Tibial nerve (tissue), 4 donors: ENCODE data around the gene FXYD7. TPM values are rescaled to one million over a fixed set of nuclear protein-coding genes. Genes with fewer than 3 reads are reported as not detected.
"Not testable (repeated sequence)": the region's sequence is repeated elsewhere in the genome, so short reads cannot be mapped to it uniquely, and the experiment has no call there.

ENCODE experiments used
- DNase-seq, 2 donors: peaks; one replicate each; pipeline ENCODE4 v3.0.0-alpha.2; 2019; ENCODE audit warnings: low spot score in 2 of 2
- H3K27ac ChIP-seq, 4 donors: fragments of 200-600 bp; sonication (generic) in 3 of 4; one replicate each; pipeline ENCODE4 v1.5.1; 2017 to 2019; ENCODE audit warnings: mild to moderate bottlenecking in 1 of 4
- H3K27me3 ChIP-seq, 2 donors: fragments of 200-600 bp; sonication (generic) in 1 of 2; one replicate each; pipeline versions ENCODE4 v1.5.1 to v1.6.0; 2017 to 2019
- H3K36me3 ChIP-seq, 3 donors: fragments of 200-600 bp; sonication (generic); one replicate each; pipeline ENCODE4 v1.5.1; 2018 to 2019
- H3K4me1 ChIP-seq, 4 donors: fragments of 200-600 bp; sonication (generic) in 3 of 4; one replicate each; pipeline ENCODE4 v1.5.1; 2017 to 2019
- H3K4me3 ChIP-seq, 4 donors: fragments of 200-600 bp; sonication (generic) in 3 of 4; one replicate each; pipeline ENCODE4 v1.5.1; 2017 to 2019; ENCODE audit warnings: mild to moderate bottlenecking in 1 of 4, moderate library complexity in 1 of 4
- H3K9me3 ChIP-seq, 4 donors: fragments of 200-600 bp; sonication (generic) in 3 of 4; one replicate each; pipeline ENCODE4 v1.5.1; 2017 to 2019
- CTCF ChIP-seq, 5 experiments: fragments of 200-600 bp in 3 of 5; fragments of 450-650 bp in 2 of 5; sonication (generic) in 3 of 5; IDR thresholded peaks; one replicate each; pipeline ENCODE4 v1.5.1; 2016 to 2019; ENCODE audit warnings: antibody characterized with exemption in 5 of 5, mild to moderate bottlenecking in 3 of 5, moderate library complexity in 2 of 5
- EP300 ChIP-seq, 2 donors: sonication (generic); formaldehyde crosslinking; IDR thresholded peaks; one replicate each; pipeline ENCODE4 v1.6.1; 2017; ENCODE audit warnings: antibody characterized with exemption in 2 of 2, mild to moderate bottlenecking in 1 of 2
- POLR2A ChIP-seq, 2 donors: fragments of 450-650 bp; IDR thresholded peaks; one replicate each; pipeline ENCODE4 v1.6.1; 2017; ENCODE audit warnings: antibody characterized with exemption in 2 of 2, mild to moderate bottlenecking in 2 of 2, moderate library complexity in 2 of 2
- WGBS, 2 donors: methylation state at CpG; one replicate each; pipeline ENCODE4 v1.1.5; 2018; 5-methylcytosine and 5-hydroxymethylcytosine counted together
- total RNA-seq, 4 donors: library from RNA; depleted of rRNA; stranded (reverse); fragments of >200 nt; gene quantifications; one replicate each; pipeline ENCODE4 v1.1.0, GENCODE V29; 2016

Gene FXYD7
- total RNA-seq, 4 donors from 2014 or later, result 2.5 to 5.9 (median 5.7) TPM; not detected in 1

GRCh38 chr19:35146746-35147459 is 3.8 kb downstream of the FXYD7 start:
- H3K4me1 ChIP-seq, result peaks cover 0 to 34% (median 15%) of the 10 kb centered on the region in 4 donors
- TF ChIP-seq EP300 (IDR thresholded peaks at IDR 0.05) (no peak), POLR2A (IDR thresholded peaks at IDR 0.05) (no peak), CTCF (IDR thresholded peaks at IDR 0.05) (no peak)
- no peaks in the 10 kb centered on the region for H3K9me3 ChIP-seq
- DNase-seq, result no peak
- no peak overlapping the region for H3K4me3 ChIP-seq
- no peaks in the 10 kb centered on the region for H3K27me3 ChIP-seq
- peak overlapping the region in 1 of 4 donors; percentile 8 for H3K27ac ChIP-seq
- 61 to 68% methylated on average over 7 of the region's 7 CpGs for WGBS, 2 donors
- no peaks in the 10 kb centered on the region for H3K36me3 ChIP-seq

- H3K4me1 ChIP-seq, result peaks cover 0 to 23% (median 3%) of the 10 kb centered on the region in 4 donors
- no peak for DNase-seq
- no peaks in the 10 kb centered on the region for H3K36me3 ChIP-seq
- H3K4me3 ChIP-seq, result no peak overlapping the region
- H3K27me3 ChIP-seq, result peaks cover 0 to 14% of the 10 kb centered on the region in 2 donors
- 74 to 81% methylated on average over 3 of the region's 3 CpGs for WGBS, 2 donors
- no peak overlapping the region for H3K27ac ChIP-seq
- no peak for TF ChIP-seq POLR2A (IDR thresholded peaks at IDR 0.05)
- TF ChIP-seq CTCF (IDR thresholded peaks at IDR 0.05), result no peak
- no peak for TF ChIP-seq EP300 (IDR thresholded peaks at IDR 0.05)
- H3K9me3 ChIP-seq, result no peaks in the 10 kb centered on the region
These were observed 6.4 kb downstream of the FXYD7 start for GRCh38 chr19:35149463-35149862.

- Histone ChIP-seq H3K9me3 (no peaks in the 10 kb centered on the region), H3K27me3 (peaks cover 0 to 24% of the 10 kb centered on the region in 2 donors), H3K27ac (no peak overlapping the region), H3K4me3 (no peak overlapping the region), H3K36me3 (no peaks in the 10 kb centered on the region), H3K4me1 (peaks cover 0 to 24% (median 3%) of the 10 kb centered on the region in 4 donors)
- TF ChIP-seq POLR2A (IDR thresholded peaks at IDR 0.05) (no peak), CTCF (IDR thresholded peaks at IDR 0.05) (no peak), EP300 (IDR thresholded peaks at IDR 0.05) (no peak)
- no peak for DNase-seq
- WGBS, 2 donors, result 70 to 73% methylated on average over 2 of the region's 2 CpGs
These were observed 7.4 kb downstream of the FXYD7 start for GRCh38 chr19:35150445-35150844.

GRCh38 chr19:35151273-35152065 is 8.4 kb downstream of the FXYD7 start:
- H3K27ac ChIP-seq, result no peak overlapping the region
- H3K4me1 ChIP-seq, result peaks cover 0 to 34% (median 5%) of the 10 kb centered on the region in 4 donors
- H3K27me3 ChIP-seq, result peaks cover 0 to 32% of the 10 kb centered on the region in 2 donors
- TF ChIP-seq CTCF (IDR thresholded peaks at IDR 0.05) (no peak), POLR2A (IDR thresholded peaks at IDR 0.05) (no peak), EP300 (IDR thresholded peaks at IDR 0.05) (no peak)
- no peak overlapping the region for H3K4me3 ChIP-seq
- no peak for DNase-seq
- no peaks in the 10 kb centered on the region for H3K9me3 ChIP-seq
- WGBS, 2 donors, result 87 to 89% methylated on average over 20 of the region's 20 CpGs
- no peaks in the 10 kb centered on the region for H3K36me3 ChIP-seq

- H3K9me3 ChIP-seq, H3K27ac ChIP-seq, DNase-seq, H3K4me3 ChIP-seq: not testable (repeated sequence)
- peaks cover 0 to 37% (median 5%) of the 10 kb centered on the region in 4 donors for H3K4me1 ChIP-seq
- H3K36me3 ChIP-seq, result peaks cover 0 to 14% (median 4%) of the 10 kb centered on the region in 3 donors
- 71 to 77% methylated on average over 10 of the region's 10 CpGs for WGBS, 2 donors
- peaks cover 0 to 35% of the 10 kb centered on the region in 2 donors for H3K27me3 ChIP-seq
These were observed 10.1 kb downstream of the FXYD7 start for GRCh38 chr19:35153129-35153522.
